Lung (tissue), 12 donors: ENCODE results near the gene TBC1D21. TPM values are rescaled to one million over a fixed set of nuclear protein-coding genes. Genes with fewer than 3 reads are reported as not detected.

ENCODE experiments used
- ATAC-seq: fragments of 200-7000 bp; cut with Tn5 transposase; one replicate; pipeline ENCODE4 v1.9.1; 2020; ENCODE audit warnings: moderate number of reproducible peaks; ENCODE audit not compliant: insufficient read depth, low FRiP score
- DNase-seq, 3 donors: peaks; one replicate each; pipeline ENCODE4 v3.0.0-alpha.2; 2013 to 2017
- H3K27ac ChIP-seq, 2 donors: one replicate each; pipeline ENCODE4 v1.5.1; 2013; ENCODE audit warnings: mild to moderate bottlenecking in 2 of 2, moderate library complexity in 2 of 2, control low read depth in 1 of 2, inconsistent platforms in 1 of 2, low read depth in 1 of 2, low read length in 1 of 2
- H3K27me3 ChIP-seq, 3 donors: one replicate each; pipeline ENCODE4 v1.5.1; 2013; ENCODE audit warnings: low read length in 2 of 3; ENCODE audit not compliant: control insufficient read depth in 3 of 3, insufficient read depth in 3 of 3
- H3K36me3 ChIP-seq, 4 donors: one replicate each; pipeline ENCODE4 v1.5.1; 2013; ENCODE audit warnings: low read length in 4 of 4, mild to moderate bottlenecking in 1 of 4, moderate library complexity in 1 of 4; ENCODE audit not compliant: control insufficient read depth in 4 of 4, insufficient read depth in 4 of 4
- H3K4me1 ChIP-seq, 5 donors: one replicate each; pipeline ENCODE4 v1.5.1; 2013; ENCODE audit warnings: low read length in 5 of 5, mild to moderate bottlenecking in 2 of 5, moderate library complexity in 1 of 5; ENCODE audit not compliant: control insufficient read depth in 5 of 5, insufficient read depth in 5 of 5
- H3K4me3 ChIP-seq: one replicate; pipeline ENCODE4 v1.5.1; 2013; ENCODE audit warnings: mild to moderate bottlenecking, control low read depth, moderate library complexity
- H3K9ac ChIP-seq, 2 donors: one replicate each; pipeline ENCODE4 v1.5.1; 2013; ENCODE audit warnings: low read length in 2 of 2, control low read depth in 1 of 2; ENCODE audit not compliant: insufficient read depth in 1 of 2
- H3K9me3 ChIP-seq, 4 donors: one replicate each; pipeline ENCODE4 v1.5.1; 2013; ENCODE audit warnings: low read length in 3 of 4, mild to moderate bottlenecking in 1 of 4, moderate library complexity in 1 of 4; ENCODE audit not compliant: control insufficient read depth in 4 of 4, insufficient read depth in 3 of 4
- WGBS, 2 donors: extraction: QIAGEN DNeasy Blood & Tissue Kit; methylation state at CpG; one replicate each; pipeline ENCODE4 v1.1.7; 2013; 5-methylcytosine and 5-hydroxymethylcytosine counted together
- polyA plus RNA-seq, 2 donors: library from polyadenylated mRNA; stranded (reverse); fragments of 200-250 nt; gene quantifications; one replicate each; pipeline ENCODE4 v1.2.1, GENCODE V29; 2013
- total RNA-seq, 2 donors: library from RNA; depleted of rRNA in 1 of 2; stranded (reverse); fragments of >200 nt in 1 of 2; gene quantifications; one replicate each; pipeline ENCODE4 v1.2.1, GENCODE V29; 2014 to 2021
- TF ChIP-seq, protein P1 (sequence below): IDR thresholded peaks from 2 replicates; pipeline ENCODE4 v1.5.1; 2012; ENCODE audit warnings: mild to moderate bottlenecking; ENCODE audit errors: control extremely low read depth, extremely low read depth
- donor health status: control.
- donor health status: control.
- donor health status: Bipolar disorder and iron deficiency.
- donor health status: healthy.
- donor health status: DM: yes; HTN: yes; CAD: no.

The TBC1D21 gene
- total and polyA plus RNA-seq, 4 donors = not detected

DNA sequence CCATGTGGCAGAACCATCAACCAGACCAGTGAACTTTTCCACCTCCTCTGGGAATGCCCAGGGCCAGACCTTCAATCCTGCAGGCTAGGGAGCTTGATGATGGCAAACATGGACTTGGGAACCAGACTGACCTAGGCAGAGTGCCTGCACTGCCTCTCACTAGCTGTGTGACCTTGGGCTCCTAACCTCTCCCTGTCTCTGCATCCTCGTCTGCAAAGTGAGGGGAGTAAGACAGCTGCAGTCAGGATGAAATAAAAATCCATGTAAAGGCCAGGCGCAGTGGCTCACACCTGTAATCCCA lies 35.4 kb downstream of the TBC1D21 start:
- no peak overlapping the region for H3K27ac ChIP-seq
- TF ChIP-seq, protein P1, sequence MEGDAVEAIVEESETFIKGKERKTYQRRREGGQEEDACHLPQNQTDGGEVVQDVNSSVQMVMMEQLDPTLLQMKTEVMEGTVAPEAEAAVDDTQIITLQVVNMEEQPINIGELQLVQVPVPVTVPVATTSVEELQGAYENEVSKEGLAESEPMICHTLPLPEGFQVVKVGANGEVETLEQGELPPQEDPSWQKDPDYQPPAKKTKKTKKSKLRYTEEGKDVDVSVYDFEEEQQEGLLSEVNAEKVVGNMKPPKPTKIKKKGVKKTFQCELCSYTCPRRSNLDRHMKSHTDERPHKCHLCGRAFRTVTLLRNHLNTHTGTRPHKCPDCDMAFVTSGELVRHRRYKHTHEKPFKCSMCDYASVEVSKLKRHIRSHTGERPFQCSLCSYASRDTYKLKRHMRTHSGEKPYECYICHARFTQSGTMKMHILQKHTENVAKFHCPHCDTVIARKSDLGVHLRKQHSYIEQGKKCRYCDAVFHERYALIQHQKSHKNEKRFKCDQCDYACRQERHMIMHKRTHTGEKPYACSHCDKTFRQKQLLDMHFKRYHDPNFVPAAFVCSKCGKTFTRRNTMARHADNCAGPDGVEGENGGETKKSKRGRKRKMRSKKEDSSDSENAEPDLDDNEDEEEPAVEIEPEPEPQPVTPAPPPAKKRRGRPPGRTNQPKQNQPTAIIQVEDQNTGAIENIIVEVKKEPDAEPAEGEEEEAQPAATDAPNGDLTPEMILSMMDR = no peak
- H3K36me3 ChIP-seq = no peaks in the 10 kb centered on the region
- 94 to 95% methylated on average over 2 of the region's 2 CpGs for whole genome bisulfite sequencing, 2 donors
- no peaks in the 10 kb centered on the region for H3K9me3 ChIP-seq
- no peaks in the 10 kb centered on the region for H3K27me3 ChIP-seq
- H3K9ac ChIP-seq = no peak overlapping the region
- ATAC-seq = no peak
- peaks cover 0 to 2% (median 0%) of the 10 kb centered on the region in 5 donors for H3K4me1 ChIP-seq
- DNase-seq = no peak
- no peak overlapping the region for H3K4me3 ChIP-seq

DNA sequence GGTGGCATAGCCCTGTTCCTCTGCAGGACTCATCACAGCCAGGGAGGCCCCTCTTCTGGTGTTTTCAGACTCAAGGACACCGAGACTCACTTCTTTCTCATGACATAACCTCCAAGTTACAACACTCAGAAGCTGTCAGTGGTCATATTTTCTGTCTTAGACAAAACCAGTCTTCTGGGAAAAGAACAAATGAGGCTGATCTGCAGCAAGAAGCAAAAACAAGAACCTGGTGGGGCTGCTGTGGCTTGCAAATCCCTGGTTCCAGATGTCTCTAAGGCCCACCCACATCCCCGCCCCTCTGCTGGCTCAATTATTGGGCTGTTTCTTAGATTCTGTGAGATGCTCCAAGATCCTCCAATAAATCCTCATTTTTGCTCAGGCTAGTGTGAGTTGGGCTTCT lies 36.3 kb downstream of the TBC1D21 start:
- Histone ChIP-seq H3K9me3 (no peaks in the 10 kb centered on the region), H3K4me1 (peaks cover 0 to 2% (median 0%) of the 10 kb centered on the region in 5 donors), H3K27me3 (no peaks in the 10 kb centered on the region), H3K4me3 (no peak overlapping the region), H3K27ac (no peak overlapping the region), H3K36me3 (no peaks in the 10 kb centered on the region), H3K9ac (no peak overlapping the region)
- TF ChIP-seq, protein P1 = no peak
- WGBS, 2 donors = 75 to 82% methylated on average over 2 of the region's 2 CpGs
- ATAC-seq (no peak), DNase-seq (no peak)

DNA sequence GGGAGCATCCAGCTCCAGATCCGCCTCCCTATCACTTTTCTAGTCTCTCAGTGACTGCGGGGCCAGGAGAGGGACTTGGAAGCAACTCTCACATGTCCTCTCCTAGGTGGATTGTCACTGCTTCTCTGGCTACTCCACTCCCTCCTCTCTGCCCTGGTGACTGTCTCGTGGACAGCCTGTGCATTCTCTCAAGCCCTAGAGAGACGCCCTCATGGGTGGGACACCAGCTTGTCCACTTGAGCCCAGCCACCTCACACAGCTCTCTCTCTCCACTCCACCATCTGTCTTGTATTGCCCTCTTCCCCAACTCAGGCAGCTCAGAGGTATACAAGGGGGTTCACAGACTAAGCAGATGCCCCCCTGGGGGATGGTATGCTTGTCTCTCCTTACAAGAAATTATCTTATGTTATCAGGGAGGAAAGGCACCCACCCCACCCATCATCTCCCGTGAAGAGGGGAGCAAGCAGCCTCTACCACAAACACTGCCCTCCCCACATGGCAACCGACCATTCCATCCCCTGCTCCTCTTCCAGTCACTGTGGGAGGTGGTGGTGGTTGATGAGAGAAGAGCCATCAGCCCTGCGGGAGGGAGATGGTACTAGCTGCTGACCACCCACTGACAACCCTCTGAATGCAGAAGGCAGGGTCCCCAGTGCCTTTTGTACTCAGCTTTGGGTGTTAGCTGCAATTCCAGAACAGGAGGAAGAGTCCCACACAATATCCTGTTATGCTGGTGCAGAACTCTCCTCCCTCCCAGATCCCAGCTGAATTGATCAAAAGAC lies 37.3 kb downstream of the TBC1D21 start:
- H3K27ac ChIP-seq = no peak overlapping the region
- H3K9ac ChIP-seq = no peak overlapping the region
- no peak overlapping the region for H3K4me3 ChIP-seq
- 69 to 80% methylated on average over 7 of the region's 7 CpGs for WGBS, 2 donors
- TF ChIP-seq, protein P1 = no peak
- H3K27me3 ChIP-seq = no peaks in the 10 kb centered on the region
- peaks cover 0 to 5% (median 0%) of the 10 kb centered on the region in 5 donors for H3K4me1 ChIP-seq
- ATAC-seq (no peak), DNase-seq (no peak)
- H3K36me3 ChIP-seq = no peaks in the 10 kb centered on the region
- H3K9me3 ChIP-seq = no peaks in the 10 kb centered on the region
